NCI-H146 (cell line): ENCODE results near the gene LRMDA.
A peak's percentile ranks its signal among the peaks of the same experiment; 100 is the strongest.
"Not testable (repeated sequence)": the region's sequence is repeated elsewhere in the genome, so short reads cannot be mapped to it uniquely, and the experiment has no call there.

Experiments
- DNase-seq: peaks from one replicate; lab custom pipeline; 2025; lab: John Stamatoyannopoulos, UW

Gene LRMDA

GRCh38 chr10:76126607-76127527 lies 695.4 kb downstream of the LRMDA start:
- DNase-seq: no peak

DNA sequence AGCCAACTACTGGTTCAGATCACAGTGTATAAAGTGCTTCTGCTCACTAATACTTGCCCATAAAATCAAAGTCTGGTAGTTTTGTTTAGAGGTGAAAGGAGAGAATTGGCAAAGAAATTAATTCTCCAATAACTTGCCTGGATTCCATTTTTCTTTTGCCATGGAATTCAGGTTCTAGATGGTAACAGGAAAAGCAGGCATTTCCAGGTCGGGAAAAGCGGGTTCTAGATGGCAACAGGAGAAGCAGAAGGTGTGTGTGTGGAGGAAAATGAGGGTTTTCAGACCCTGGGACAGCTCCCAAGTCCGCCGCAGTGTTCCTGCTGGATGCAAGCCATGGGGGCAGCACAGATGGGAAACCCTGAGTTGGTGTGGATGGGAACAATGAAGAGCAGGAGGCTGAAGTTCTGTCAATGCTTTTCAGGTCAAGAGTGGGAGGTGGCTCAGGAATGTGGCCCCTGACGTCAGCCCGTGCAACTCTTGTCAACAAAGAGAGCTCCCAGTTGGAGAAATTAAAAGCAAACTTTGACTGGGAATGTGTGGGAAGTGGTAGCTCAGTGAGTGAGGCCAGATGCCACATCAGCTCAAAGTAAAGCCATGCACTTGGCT lies 696.7 kb downstream of the LRMDA start:
- DNase-seq: no peak

GRCh38 chr10:76129213-76129612 lies 697.8 kb downstream of the LRMDA start:
- DNase-seq: no peak

DNA sequence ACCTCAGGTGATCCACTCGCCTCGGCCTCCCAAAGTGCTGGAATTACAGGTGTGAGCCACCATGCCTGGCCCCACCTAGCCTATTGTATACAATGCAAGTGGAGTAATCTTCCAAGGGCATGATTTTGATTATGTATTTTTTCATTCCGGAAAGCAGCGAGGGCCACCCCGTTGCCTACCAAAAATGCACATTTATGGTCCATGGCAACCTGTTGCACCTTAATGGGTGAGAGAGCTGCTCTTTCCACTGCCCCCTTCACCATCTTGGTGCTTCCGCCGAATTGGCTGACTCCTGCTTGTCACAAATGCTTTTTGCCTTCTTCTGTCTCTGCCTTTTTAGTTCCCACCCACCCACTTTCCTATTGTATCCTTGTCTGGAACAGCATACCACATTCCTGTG lies 699.5 kb downstream of the LRMDA start:
- no peak for DNase-seq

GRCh38 chr10:76133597-76134255 lies 702.3 kb downstream of the LRMDA start:
- DNase-seq: peak; percentile 99

DNA sequence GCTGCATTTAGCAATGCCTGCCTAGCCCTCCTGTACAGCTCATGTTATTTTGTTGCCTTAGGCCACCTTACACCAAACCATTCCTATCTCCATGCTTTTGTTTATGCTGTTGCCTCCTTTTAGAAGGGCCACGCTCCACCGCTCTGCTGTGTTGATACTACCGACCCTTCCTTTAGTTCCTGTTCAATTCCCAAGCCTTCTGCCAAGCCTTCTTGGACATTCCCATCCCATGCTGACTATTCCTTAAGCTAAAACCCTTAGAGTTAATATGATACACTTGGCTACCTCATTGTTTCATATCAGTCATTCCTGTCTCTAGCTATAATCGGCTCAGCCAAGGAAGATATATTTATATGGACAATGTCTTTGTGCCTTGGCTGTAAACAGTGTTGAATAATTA lies 705.5 kb downstream of the LRMDA start:
- no peak for DNase-seq

- no peak for DNase-seq
Observed at GRCh38 chr10:76138286-76138685, 706.9 kb downstream of the LRMDA start.

DNA sequence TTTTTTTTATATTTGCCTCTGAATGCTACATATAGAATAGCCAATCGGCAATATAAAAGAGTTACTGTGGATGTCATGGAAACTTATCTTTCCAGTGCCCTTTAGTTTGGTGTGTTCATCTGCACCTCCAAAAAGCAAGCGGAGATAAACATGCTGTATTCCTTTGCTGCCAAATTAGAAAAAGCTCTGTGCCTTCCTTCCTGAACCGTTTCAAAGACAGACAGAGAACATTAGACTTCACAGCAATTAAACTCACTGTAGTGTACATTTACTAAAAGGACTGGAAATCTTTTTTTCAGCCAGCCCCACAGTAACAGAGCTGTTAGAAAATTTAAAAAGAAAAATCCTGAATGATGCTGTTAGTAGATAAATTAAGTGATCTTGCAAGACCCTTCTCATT lies 707.5 kb downstream of the LRMDA start:
- DNase-seq: no peak

DNA sequence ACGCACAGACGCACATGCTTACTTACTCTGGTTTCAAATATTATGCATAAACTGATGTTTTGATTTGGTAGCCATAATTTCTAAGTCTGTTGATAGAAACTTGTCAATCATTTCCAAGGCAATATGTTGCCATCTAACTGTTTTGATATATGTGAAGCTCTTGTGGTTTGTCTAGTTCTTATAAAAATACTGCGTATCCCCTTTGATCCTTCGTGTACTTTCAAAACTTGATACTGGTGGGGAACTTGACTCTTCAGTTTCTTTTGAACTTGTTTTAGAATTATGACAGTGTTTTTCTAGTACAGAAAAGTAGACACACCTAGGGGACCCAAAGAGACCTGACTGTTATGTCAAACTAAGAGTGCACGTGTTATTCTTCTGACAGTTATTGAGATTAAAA lies 708.0 kb downstream of the LRMDA start:
- DNase-seq: no peak

GRCh38 chr10:76141376-76141775 lies 710.0 kb downstream of the LRMDA start:
- no peak for DNase-seq

DNA sequence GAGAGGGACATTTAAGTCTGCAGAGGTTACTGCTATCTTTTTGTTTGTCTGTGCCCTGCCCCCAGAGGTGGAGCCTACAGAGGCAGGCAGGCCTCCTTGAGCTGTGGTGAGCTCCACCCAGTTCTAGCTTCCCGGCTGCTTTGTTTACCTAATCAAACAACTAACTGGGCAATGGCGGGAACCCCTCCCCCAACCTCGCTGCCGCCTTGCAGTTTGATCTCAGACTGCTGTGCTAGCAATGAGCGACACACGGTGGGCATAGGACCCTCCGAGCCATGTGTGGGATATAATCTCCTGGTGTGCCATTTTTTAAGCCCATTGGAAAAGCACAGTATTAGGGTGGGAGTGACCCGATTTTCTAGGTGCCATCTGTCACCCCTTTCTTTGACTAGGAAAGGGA lies 716.8 kb downstream of the LRMDA start:
- not testable (repeated sequence) for DNase-seq

DNA sequence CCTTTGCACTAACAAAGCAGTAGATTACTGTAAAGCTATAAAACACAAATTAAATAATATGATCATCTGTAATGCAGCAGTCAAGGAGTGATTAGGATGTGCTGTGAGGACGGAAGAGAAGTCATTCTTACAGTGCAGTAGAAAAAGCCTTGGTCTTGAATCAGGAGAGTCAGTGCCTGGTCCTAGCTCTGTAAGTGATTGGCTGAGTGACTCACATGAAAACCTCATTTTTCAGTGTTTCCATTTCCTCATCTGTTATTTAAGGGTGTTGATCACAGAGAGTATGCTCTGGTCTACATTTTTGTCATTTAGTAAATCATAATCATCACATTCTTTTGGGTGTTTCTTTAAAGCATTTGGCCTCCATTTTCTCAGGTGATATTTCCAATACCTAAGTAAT lies 717.8 kb downstream of the LRMDA start:
- DNase-seq: no peak

DNA sequence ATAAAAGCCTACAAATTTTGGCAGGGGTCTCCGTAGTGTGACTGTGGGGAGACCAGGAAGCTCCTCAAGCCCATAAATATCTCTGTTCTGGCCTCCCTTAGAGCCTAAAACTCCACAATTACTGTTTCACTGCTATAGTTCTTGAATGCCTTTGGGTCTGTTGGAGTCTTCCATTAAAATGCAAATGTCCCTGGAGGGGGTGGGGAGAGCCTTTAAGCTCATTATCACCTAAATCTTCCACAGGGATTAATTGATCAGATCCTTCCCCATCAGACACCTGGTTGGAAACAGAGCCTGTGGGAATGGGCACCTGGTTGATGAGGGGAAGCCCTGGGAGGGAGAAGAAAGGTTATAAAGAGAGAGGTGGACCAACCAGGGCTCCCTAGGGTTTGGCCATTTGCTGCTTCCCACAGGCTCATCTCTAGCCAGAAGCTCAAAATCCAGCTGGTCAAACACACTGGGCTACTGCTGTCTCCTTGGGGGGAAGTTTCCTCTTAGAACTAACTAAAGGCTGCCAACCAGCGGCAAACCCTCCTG lies 718.2 kb downstream of the LRMDA start:
- peak; percentile 94 for DNase-seq

DNA sequence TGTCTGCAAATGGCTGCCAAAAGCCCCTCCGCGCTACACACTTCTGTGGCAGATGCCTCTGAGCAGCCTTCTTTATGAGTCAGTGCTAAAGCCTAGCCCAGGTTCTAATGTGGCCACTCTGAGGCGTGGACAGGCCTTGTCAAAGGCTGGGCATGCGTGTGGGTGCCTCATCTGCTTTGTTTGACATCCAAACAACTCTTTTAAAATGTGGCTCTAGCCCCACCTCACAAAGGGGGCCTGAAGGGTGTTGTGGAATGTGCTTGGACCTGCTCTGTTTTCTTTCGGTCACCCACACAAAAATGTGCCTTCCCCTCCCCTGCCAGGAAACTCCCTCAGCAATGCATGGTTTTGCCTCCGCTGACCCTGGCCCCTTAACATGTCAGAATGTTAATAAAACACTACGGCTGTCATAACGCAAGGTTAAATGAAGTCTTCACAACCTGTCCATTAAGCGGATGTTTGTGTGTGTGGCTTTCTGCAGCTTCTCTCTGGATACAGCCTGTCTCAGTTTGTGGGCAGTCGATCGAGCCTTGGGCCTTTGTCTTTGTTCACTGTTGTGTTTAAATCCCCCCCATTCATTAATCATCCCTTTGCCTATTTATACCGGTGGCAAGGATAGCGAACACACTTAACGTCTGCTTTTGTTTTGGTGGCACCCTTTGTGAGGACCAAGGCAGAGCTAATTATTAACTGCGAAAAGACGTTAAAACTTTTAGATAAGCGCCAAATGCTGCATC lies 718.9 kb downstream of the LRMDA start:
- DNase-seq: peak; percentile 78

- DNase-seq: peak; percentile 72
Observed at GRCh38 chr10:76150876-76151288, 719.5 kb downstream of the LRMDA start.

GRCh38 chr10:76152186-76152585 lies 720.8 kb downstream of the LRMDA start:
- no peak for DNase-seq

GRCh38 chr10:76155961-76156360 lies 724.5 kb downstream of the LRMDA start:
- no peak for DNase-seq

DNA sequence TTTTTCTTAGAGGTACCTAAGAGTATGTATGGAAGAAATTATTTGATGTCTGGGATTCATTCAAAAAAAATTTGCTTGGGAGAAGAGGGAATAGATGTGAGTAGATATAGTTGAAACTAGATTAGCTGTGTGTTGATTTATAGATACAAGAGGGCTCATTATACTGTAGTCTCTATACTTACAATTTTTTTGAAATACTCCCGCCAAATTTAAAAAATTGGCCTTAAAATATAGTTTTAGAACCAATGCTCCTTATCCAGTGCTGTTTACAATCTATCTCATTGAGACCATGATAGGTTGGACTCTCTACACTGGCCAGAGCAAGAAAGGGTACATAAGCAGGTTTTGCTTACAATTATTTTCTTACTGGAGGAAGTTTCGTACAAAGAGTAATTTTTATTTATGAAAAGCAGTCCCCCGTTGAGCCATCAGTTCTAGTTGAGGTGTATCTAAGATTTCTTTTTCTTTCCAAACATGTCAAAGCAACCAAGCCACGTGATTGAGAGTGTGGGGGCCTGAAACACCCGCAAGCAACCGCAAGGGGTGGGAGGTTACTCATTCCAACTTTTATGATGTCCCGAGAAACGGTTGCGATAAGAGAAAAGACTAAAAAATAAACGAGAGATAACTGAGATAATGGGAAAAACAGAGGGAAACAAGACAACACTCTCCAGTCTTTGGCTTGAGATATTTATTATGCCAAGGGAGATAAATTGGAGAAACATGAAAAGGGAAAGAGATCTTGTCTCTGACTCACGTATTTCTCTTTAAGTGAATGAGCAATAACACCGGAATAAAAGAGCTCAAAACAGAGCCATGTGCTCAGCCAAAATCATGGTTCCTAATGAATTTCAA lies 729.2 kb downstream of the LRMDA start:
- DNase-seq: no peak

DNA sequence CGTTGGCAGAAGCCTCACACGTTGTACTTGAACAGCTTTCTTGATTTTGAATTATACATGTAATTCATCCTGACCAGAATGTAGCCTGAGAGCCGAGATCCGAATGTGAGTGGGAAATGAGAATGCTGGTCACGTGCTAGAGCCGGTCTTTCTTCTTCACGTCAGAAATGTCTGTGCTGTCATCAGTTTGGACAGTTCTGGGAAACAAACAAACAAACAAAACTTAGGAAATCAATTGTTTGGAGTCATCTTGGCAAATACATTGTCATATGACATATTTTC lies 729.8 kb downstream of the LRMDA start:
- DNase-seq: no peak

DNA sequence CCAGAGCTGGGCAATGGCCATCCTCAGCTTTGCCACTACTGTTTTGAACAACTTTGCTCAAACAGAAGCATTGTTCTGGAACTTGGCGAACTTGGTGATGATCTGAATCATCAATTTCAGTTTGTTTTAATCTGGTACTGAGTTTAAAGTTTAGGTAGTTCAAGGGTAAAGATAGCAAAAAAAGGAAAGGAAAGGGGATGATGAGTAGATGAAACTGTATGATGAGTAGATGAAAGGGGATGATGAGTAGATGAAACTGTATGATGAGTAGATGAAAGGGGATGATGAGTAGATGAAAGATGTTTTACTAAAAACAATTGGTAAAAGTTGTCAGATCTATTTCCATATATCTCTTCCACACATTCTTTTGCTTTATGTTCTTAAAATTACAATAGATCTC lies 737.0 kb downstream of the LRMDA start:
- DNase-seq: no peak

GRCh38 chr10:76169246-76169645 lies 737.8 kb downstream of the LRMDA start:
- no peak for DNase-seq
